Measurements from ENCODE around the gene EVC2. TPM values are rescaled to one million over a fixed set of nuclear protein-coding genes. Genes with fewer than 3 reads are reported as not detected.

EVC2 gene
- total RNA-seq, 1 experiment from 2014 or later = 7.8 TPM

DNA sequence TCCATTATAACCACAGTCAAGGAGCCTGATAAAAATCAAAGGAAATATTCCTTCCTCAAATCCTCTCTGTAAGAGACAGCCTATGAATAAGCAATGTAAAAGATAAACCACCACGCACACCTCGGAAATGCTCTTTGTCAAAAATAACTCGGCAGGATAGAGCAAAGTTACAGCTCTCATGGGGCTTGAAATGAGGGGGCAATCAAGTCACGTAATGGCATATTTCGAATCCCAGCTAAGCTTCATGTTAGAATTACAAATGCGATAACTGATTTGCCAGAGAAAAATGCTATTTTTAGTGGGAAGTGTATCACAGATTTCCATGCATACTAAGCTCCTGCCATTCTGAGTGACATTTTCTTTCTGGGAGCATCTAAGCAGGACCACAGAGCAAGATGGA, 49.4 kb downstream of the EVC2 start:
- H3K27ac Mint-ChIP-seq = no peak overlapping the region
- H3K23me2 ChIP-seq (ENCODE audit: insufficient read length, low read depth, low read length, poor library complexity, severe bottlenecking) = no peaks in the 10 kb centered on the region
- H3K79me1 ChIP-seq (ENCODE audit: insufficient read depth, low read depth, low read length, poor library complexity, severe bottlenecking) = no peaks in the 10 kb centered on the region
- no peak overlapping the region for H3K4ac ChIP-seq (ENCODE audit: low read depth, low read length)
- H3K14ac ChIP-seq (ENCODE audit: insufficient read depth, low read length) = no peak overlapping the region
- no peaks in the 10 kb centered on the region for H3K9me3 ChIP-seq (ENCODE audit: control insufficient read depth, low read depth, low read length)
- no peaks in the 10 kb centered on the region for H3K79me2 ChIP-seq (ENCODE audit: insufficient read depth, low read length)
- no peak overlapping the region for H2AFZ ChIP-seq (ENCODE audit: low read length)
- no peak overlapping the region for H3T11ph ChIP-seq (ENCODE audit: low read length)
- no peaks in the 10 kb centered on the region for H3K4me1 ChIP-seq (ENCODE audit: insufficient read depth, low read length)
- no peak overlapping the region for H3K9ac ChIP-seq (ENCODE audit: extremely low read depth, insufficient read length, low read length)
- H3K36me3 Mint-ChIP-seq (ENCODE audit: insufficient read depth in 1 of 3, low read depth in 3 of 3) = peaks cover 4 to 39% (median 19%) of the 10 kb centered on the region in 3 experiments
- no peak overlapping the region for H4K91ac ChIP-seq (ENCODE audit: insufficient read length, low read depth, low read length)
- no peak overlapping the region for H2BK12ac ChIP-seq (ENCODE audit: insufficient read length, low read depth, low read length)
- WGBS (ENCODE audit: extremely low coverage, insufficient read length, low lambda C conversion rate) = no CpG with 5 or more reads among the region's 6 CpGs
- H3K27me3 Mint-ChIP-seq (ENCODE audit: low read depth) = no peaks in the 10 kb centered on the region
- H2BK20ac ChIP-seq (ENCODE audit: low read depth, low read length, poor library complexity, severe bottlenecking) = no peak overlapping the region
- H3K4me3 Mint-ChIP-seq = no peak overlapping the region
- H2BK15ac ChIP-seq (ENCODE audit: low read depth, low read length) = no peak overlapping the region
- no peaks in the 10 kb centered on the region for H3K27me3 ChIP-seq (ENCODE audit: insufficient read depth, low read length)
- no peak overlapping the region for H2BK5ac ChIP-seq (ENCODE audit: insufficient read length, low read length)
- no peak overlapping the region for H3K23ac ChIP-seq (ENCODE audit: insufficient read length, low read depth, low read length)
- no peaks in the 10 kb centered on the region for H3K4me1 Mint-ChIP-seq
- H3K56ac ChIP-seq (ENCODE audit: insufficient read length, low read depth, low read length) = no peak overlapping the region
- peaks cover 0 to 4% of the 10 kb centered on the region in 2 experiments; a peak in 1 of 5 replicates for H3K9me3 Mint-ChIP-seq
- no peak overlapping the region for H4K8ac ChIP-seq (replicated peaks; ENCODE audit: insufficient read length, low read depth, low read length)
- no peak overlapping the region for H4K5ac ChIP-seq (ENCODE audit: insufficient read length, low read depth, low read length)
- DNase-seq = no peak
- H4K20me1 ChIP-seq (ENCODE audit: control insufficient read depth, insufficient read depth, insufficient read length) = no peaks in the 10 kb centered on the region
- no peak overlapping the region for H2AK5ac ChIP-seq (ENCODE audit: insufficient read length, low read length)
- H3K18ac ChIP-seq (ENCODE audit: insufficient read length, low read depth, low read length) = no peak overlapping the region
- H2BK120ac ChIP-seq (ENCODE audit: low read depth, low read length, poor library complexity, severe bottlenecking) = no peak overlapping the region
- no peak overlapping the region for H3K27ac ChIP-seq (ENCODE audit: insufficient read length, low read depth, low read length)
- H3K4me2 ChIP-seq (ENCODE audit: insufficient read depth, insufficient read length, low read length) = no peak overlapping the region
- TF ChIP-seq, protein P1, sequence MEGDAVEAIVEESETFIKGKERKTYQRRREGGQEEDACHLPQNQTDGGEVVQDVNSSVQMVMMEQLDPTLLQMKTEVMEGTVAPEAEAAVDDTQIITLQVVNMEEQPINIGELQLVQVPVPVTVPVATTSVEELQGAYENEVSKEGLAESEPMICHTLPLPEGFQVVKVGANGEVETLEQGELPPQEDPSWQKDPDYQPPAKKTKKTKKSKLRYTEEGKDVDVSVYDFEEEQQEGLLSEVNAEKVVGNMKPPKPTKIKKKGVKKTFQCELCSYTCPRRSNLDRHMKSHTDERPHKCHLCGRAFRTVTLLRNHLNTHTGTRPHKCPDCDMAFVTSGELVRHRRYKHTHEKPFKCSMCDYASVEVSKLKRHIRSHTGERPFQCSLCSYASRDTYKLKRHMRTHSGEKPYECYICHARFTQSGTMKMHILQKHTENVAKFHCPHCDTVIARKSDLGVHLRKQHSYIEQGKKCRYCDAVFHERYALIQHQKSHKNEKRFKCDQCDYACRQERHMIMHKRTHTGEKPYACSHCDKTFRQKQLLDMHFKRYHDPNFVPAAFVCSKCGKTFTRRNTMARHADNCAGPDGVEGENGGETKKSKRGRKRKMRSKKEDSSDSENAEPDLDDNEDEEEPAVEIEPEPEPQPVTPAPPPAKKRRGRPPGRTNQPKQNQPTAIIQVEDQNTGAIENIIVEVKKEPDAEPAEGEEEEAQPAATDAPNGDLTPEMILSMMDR (conservative IDR thresholded peaks at IDR 0.05) = no peak
